ENCODE data around the gene SERINC3.
"Not testable (repeated sequence)": the region's sequence is repeated elsewhere in the genome, so short reads cannot be mapped to it uniquely, and the experiment has no call there.

Gene SERINC3

DNA sequence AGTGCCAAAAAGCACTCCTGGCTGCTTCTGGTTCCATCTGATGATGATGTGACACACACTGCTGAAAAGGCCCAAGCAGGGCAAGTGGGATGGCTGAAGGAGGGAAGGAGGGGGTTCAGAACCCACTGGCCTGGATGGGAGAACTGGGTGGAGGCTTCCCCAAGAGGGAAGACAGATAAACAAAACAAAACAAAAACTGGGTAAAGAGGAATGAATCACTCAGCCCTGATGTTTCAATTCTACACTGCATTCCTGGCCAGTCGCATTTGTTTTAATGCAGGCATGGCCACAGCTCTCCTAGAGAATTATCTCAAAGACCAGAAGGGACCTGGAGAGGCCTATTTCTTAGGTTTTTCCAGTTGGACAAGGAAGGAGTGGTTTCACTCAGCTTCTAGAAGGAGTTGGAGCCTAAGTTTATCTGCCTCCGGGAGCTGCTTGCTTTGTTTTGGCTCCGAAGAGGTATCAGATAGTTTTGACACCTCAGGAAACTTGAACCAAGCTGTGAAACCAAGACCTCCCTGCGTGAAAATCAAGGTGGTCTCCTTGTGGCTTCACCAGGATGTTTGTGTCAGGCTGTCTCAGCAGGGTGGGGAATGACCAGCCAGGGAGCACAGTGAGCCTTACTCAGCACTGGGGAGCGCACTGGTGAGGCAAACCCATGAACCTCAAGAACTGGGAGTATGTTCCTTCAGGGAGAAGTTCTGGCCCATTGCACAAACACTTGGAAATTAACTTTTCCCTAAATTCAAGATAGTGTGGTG, 30.1 kb downstream of the SERINC3 start:
- DNase-seq (ENCODE audit: low spot score), result no peak

DNA sequence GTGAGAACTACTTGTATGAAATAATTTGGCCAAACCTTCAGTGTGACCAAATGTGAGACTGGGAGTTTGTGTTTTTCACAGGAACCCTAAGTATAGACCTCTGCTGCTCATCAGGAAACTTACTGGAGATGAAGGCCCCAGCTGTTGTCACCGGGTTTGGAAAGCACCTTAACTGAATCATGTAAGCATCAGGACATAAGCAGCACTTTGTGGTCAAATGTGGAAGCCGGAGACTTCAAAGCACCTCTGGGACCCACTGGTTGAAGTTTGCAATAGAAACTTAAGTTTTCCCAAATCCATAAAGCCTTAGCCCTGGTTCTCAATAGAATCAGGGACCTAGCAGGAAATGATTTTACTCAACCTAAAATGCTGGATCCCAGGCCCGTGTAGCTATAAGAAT, 31.9 kb downstream of the SERINC3 start:
- DNase-seq (ENCODE audit: low spot score), result no peak

GRCh38 chr20:44489223-44489622, 32.6 kb downstream of the SERINC3 start:
- DNase-seq (ENCODE audit: low spot score), result no peak

DNA sequence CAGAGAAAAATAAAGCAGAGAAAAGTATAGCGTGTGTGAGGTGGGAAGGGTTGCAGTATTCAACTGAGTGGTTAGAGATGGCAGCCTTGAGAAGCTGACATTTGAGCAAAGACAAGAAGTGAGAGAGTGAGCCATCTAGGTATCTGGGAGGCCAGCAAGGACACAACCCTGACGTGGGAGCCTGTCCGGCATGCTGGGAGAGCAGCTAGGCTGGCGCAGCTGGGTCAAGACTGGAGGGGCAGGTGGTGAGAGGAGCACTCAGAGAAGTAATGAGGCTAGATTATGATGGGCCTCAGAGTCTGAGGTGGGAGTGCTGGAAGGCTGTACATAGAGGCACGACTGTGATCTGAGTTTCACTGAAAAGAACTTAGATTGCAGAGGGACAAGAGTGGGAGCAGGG, 33.3 kb downstream of the SERINC3 start:
- DNase-seq (ENCODE audit: low spot score), result no peak

- no peak for DNase-seq (ENCODE audit: low spot score)
Measured at GRCh38 chr20:44485830-44486198, 36.1 kb downstream of the SERINC3 start.

DNA sequence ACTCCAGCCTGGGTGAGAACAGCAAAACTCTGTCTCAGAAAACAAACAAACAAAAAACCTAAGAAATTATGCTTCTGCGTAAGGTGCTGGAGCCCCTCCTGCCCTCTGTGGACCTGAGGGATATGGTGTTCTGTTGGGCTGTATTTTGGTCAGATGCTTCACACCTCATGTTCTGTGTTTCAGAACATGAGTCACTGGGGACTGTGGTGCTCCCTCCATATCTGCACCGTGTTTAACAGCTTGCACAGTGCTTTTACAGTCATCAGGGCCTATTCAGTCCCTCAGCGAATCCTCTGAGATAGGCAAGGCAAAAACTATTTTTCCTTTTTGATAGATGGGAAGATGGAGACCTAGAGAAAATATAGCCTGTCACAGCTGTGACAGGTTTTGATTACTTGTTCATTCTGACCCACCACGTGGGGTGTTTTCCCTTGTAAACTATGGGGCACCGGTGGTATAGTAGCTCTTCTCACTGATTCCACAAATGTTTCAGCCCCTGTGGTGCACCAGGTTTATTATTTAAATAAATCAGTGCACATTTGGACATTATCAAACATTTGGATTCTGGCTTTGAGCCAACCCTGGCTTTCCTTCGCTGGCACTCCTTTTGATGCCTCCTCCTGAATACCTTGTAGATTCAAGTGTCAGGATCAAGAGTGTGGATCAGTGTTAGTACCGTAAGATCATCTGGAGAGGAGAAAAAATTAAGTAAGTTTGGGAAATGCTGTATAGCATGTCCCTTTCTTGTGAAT, 36.6 kb downstream of the SERINC3 start:
- DNase-seq (ENCODE audit: low spot score), result no peak

- DNase-seq (ENCODE audit: low spot score), result no peak
Measured at GRCh38 chr20:44483112-44483511, 38.8 kb downstream of the SERINC3 start.

DNA sequence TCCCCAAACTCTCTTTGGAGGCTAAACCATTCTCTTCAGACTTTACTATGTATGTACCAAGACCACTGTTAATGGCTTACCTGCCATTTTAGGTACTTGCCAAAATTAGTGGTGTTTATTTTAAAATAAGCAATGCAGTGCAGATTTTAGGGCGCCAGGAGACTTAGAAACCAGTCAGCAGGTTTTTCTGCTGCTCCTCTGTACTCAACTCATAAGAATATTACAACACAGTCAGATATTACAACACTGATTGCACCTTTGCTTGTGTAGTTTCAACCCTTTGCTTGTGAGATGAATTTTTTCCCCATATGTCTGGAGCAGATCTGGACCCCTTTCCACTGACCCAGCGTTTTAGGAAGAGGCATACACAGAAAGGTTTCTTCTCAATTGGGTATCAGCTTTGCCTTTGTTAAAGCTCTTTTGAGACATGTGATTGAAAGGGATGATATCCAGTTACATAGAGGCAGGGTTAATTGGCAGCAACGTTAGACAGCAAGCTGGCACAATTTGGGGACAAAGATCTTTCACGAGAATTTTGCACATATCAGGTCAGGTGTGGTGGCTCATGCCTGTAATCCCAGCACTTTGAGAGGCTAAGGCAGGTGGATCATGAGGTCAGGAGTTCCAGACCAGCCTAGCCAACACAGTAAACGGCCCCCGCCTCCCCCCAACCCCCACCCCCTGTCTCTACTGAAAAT, 40.0 kb downstream of the SERINC3 start:
- no peak for DNase-seq (ENCODE audit: low spot score)

- no peak for DNase-seq (ENCODE audit: low spot score)
Measured at GRCh38 chr20:44480097-44480496, 41.8 kb downstream of the SERINC3 start.

GRCh38 chr20:44479643-44480042, 42.2 kb downstream of the SERINC3 start:
- DNase-seq (ENCODE audit: low spot score), result no peak

- DNase-seq (ENCODE audit: low spot score), result no peak
Measured at GRCh38 chr20:44478206-44478605, 43.7 kb downstream of the SERINC3 start.

DNA sequence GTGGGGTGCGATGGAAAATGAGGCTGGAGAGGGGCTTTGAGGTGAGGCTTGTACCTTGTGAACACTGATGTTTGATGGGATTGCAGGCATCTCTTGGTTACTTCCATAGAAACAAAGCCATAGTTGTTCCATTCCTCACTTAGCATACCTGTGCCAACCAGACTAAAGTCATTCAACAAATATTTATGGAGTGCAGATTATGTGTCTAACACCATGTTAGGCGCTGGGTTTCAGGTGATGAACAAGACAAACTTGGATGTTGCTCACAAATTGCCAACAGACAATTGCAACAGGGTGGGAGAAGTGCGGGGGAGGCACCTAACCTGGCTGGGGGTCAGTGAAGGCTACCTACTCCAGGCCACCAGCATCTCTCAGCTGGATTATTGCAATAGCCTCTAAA, 44.7 kb downstream of the SERINC3 start:
- no peak for DNase-seq (ENCODE audit: low spot score)

- peak; percentile 79 for DNase-seq (ENCODE audit: low spot score)
Measured at GRCh38 chr20:44475694-44476560, 45.9 kb downstream of the SERINC3 start, which contains the start of gene TTPAL. TTPAL (plus strand) TSS chr20:44475874; CDS start chr20:44480000, 4,126 bp downstream.

DNA sequence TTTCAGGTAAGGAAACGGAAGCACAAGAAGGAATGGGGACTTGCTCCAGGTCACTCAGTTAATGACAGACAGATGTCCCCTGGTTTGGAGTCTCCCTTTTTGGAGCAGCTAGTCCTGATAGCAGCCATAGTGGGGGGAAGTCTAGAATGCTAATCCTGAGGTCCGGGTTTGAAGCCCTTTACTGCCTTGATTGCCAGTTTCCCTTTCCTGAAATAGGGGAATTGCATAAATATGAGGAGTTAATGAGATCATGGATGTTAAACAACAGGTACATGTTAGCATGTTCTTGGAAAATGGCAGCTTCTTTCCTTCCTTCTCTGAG, 46.5 kb downstream of the SERINC3 start:
- DNase-seq (ENCODE audit: low spot score), result no peak

DNA sequence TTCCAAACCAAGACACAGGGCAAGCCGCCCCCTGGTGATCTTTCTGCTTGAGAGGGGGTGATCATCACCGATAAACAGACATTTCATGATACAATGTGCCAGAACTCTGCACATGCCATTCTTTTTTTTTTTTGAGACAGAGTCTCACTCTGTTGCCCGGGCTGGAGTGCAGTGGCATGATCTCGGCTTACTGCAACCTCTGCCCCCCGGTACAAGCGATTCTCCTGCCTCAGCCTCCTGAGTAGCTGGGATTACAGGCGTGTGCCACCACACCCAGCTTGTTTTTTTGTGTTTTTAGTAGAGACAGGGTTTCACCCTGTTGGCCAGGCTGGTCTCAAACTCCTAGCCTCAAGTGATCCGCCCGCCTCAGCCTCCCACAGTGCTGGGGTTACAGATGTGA, 49.6 kb downstream of the SERINC3 start:
- not testable (repeated sequence) for DNase-seq (ENCODE audit: low spot score)

- DNase-seq (ENCODE audit: low spot score), result no peak
Measured at GRCh38 chr20:44471481-44471882, 50.4 kb downstream of the SERINC3 start.

GRCh38 chr20:44470327-44470726, 51.5 kb downstream of the SERINC3 start:
- DNase-seq (ENCODE audit: low spot score), result no peak

- no peak for DNase-seq (ENCODE audit: low spot score)
Measured at GRCh38 chr20:44468044-44468782, 53.7 kb downstream of the SERINC3 start.

- no peak for DNase-seq (ENCODE audit: low spot score)
Measured at GRCh38 chr20:44467289-44467883, 54.5 kb downstream of the SERINC3 start.

- DNase-seq (ENCODE audit: low spot score), result no peak
Measured at GRCh38 chr20:44465001-44465560, 56.8 kb downstream of the SERINC3 start.

DNA sequence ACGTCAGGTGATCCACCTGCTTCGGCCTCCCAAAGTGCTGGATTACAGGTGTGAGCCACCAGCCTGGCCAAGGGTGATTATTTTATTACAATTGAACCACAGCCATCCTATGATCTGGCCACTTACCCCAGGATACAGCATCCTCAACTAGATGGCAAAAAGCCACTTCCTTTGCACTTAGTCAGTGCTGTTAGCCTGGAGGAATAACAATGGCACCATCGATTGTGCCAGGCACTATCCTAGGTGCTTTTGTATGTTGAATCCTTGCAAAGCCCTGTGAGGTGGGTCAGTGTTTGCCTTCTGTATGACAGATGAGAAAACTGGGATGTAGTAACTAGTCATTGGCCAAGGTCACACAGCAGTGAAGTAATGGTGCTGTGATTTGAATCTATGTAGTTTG, 57.4 kb downstream of the SERINC3 start:
- no peak for DNase-seq (ENCODE audit: low spot score)
